GM19023 (cell line): ENCODE data around the gene ADAMTS2.
"Not testable (repeated sequence)": the region's sequence is repeated elsewhere in the genome, so short reads cannot be mapped to it uniquely, and the experiment has no call there.

Experiments used
- ATAC-seq: cut with Tn5 transposase; IDR thresholded peaks from one replicate; pipeline ENCODE4 v1.9.1; 2021; ENCODE audit warnings: mild to moderate bottlenecking, moderate library complexity; ENCODE audit not compliant: unreplicated experiment

The ADAMTS2 gene

DNA sequence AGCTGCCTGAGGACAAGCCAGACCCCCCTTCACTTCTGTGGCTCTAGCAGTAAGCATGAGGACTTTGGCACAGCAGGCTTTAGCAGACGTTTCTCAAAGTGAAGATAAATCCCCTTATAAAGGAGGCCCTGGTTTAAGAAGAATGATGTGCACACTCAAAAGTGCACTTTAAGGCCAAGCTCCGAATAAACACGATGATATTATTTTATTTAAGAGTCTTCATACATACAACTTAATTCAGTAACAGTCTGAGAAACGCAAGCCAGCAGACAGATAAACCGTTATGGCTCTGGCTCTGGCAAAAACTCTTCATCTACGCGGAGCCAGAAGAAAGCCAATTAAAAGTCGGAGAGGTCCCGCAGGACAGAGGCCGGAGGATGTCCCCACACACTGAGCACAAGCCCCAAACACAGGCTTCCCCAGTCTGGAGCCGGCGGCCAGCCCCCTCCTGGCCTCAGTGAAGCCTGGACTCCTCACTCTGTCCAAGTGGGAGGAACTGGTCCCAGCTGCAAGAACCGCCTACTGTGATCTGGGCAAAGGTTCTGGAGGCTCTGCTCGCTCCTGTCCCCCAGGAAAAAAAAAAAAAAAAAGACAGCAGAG, 44.6 kb downstream of the ADAMTS2 start:
- no peak for ATAC-seq

DNA sequence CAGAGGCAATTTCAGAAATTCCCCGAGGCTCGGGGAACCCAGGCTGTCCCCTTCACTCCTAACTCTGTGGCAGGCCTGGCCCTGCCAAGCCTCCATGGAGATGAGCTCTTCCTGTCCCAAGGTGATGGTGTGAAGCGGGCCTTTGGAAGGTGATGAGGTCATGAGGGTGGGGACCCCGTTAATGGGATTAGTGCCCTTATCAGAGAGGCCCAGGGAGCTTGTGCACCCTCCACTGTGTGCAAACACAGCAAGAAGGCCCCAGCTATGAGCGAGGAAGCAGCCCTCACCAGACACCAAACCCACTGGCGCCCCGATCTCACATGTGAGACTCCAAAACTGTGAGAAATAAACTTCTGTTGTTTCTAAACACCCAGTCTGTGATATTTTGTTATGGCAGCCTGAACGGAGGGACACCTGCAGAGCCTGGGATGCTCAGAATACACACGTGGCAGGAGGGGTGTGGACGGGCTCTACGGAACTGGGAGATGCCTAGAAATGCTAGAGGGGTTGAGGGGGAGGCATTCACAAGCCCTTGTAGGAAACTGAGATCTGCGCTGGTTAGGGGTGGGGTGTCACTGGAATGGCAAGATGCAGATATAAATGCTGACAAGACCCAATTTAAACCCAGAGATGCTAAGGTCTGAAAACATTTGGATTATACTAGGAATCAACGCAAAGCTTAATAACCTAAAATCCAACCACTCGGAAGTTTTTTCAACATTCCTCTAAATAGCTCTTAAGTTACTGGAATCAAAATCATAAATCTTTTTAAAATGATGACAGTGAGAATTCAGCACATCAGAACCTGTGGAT, 46.9 kb downstream of the ADAMTS2 start:
- no peak for ATAC-seq

DNA sequence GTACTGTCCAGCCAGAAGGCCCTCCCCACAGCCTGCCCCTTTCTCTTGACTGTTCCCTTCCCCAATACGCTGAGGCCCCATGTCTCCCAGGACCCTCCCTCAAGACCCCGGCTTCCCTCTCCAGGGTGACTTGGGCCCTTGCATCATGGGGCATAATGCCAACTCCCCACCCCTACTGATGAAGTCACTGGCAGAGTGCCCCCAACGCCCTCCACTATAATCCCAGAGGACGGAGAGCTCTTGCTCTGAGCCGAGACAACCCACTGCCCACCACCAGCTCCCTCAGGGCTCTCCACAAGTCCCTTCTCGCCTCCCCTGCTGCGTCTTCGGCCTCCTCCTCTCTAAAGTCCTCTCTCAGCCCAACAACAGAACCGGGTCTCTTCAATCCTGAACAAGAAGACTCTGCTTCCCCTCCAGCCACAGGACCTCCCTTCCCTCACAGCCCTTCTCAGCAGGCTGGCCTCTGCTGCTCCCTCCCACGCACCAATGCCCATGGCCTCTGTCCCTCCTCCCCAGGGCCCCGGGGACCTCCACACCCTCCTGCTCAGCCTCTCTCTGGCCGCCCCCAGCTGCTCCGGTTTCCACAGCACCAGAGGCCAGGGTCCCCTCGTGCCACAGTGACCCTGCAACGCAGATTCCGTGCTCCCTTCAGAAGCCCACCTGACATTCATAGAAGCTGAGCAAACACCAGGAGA, 47.6 kb downstream of the ADAMTS2 start:
- no peak for ATAC-seq

DNA sequence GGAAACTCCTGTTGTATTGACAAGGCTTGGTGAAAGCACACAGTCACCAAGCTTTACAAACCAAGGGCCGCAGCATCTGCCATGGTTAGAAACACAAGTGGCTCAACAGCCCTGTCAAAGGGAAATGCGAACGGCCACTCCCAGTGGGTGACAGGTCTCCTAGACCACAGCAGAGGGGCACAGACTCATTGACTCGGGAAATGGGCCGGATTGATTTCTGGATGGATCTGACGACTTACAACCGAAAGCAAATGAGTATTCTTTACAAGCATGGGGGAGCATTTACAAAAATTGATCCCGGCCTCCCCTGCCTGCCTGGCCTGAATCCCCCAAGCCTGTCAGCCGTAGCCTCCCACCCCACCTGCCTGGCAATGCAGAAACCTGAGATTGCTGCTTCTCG, 48.2 kb downstream of the ADAMTS2 start:
- no peak for ATAC-seq

DNA sequence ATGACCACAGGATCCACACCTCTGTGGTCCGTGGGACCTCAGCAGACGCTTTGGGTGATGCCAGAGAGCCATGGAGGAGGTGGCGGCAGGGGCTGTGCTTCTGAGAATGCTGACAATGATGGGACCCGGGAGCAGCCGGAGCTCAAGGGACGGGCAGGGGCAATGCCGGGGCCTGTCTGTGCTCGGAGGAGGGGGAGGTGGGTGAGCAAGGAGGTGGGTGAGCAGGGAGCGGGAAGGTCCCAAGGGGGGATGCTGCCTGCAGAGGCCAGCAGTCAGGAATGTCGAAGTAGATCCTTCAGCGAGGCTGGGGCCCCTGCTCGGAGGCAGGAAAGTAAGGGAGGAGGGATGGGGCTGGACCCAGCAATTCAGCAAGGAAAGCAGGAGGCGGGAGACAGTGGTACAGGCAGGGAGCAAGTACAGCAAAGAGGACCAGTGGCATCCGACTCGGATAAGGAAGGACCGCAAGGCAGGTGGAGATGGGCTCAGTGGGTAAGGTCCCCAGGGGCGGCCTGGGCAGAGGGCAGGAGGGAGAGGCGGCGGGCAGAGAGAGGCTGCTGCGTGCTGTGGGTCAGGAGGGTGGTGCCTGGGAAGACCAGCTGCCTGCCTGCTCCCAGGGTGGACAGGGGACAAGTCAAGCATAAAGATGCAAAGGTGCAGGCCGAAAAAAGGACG, 49.0 kb downstream of the ADAMTS2 start:
- no peak for ATAC-seq

DNA sequence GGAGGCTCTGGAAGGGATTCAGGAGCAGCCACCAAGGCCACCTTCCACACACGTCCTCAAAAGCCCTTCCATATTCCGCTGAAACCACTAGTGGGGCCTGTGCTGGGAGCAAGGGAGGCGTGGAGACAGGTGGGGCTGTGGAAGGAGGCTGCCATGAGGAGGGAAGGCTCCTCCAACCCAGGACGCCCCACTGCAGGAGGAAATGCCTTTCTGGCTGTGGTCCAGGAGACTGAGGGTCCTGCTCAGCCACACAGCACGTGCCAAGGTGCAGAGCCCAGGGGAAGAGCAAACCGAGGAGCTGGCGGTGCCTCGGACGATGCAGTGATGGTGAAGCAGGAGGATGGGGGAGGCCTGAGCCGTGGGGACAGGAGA, 49.5 kb downstream of the ADAMTS2 start:
- no peak for ATAC-seq

DNA sequence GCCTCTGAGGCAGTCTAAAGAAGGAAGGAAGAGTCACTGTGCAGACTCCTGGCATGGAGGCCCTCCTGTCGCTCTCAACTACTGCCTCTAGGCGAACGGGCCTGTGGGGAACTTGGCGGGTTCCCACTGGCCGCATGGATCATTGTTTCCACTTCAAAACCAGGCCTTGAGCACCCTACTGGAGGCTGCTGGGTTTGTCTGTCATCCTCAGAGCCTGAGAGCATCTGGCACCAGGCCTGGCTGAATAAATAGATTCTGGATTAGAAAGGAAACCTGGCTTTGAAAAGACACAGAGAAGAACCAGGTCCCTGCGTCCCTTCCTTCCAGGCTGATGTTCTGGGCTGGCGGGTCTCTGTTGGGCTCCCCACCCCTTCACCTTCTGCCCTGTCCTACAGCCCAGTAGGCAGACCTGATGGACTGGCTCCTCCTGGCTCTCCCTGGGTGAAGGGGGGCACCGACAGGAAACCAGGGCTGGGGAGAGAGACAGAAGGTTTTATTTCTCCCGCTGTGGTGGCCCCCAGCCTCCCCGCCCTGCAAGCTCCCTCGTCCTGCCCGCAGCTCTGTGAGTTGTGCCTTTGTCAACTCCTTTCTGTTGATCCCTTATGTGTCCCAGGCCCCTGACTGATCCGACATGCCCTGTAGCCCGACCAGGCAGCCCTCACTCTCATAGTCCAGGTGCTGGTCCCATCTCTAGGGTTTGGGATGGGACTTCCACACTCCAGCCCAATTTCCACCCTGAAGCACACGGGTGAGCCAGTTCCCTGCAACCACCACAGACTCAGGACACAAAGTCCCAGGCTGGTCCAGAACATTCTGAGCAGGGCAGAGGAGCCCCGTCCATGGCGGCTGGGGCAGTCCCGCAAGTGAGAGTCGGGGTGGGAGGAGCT, 50.1 kb downstream of the ADAMTS2 start:
- ATAC-seq = no peak

DNA sequence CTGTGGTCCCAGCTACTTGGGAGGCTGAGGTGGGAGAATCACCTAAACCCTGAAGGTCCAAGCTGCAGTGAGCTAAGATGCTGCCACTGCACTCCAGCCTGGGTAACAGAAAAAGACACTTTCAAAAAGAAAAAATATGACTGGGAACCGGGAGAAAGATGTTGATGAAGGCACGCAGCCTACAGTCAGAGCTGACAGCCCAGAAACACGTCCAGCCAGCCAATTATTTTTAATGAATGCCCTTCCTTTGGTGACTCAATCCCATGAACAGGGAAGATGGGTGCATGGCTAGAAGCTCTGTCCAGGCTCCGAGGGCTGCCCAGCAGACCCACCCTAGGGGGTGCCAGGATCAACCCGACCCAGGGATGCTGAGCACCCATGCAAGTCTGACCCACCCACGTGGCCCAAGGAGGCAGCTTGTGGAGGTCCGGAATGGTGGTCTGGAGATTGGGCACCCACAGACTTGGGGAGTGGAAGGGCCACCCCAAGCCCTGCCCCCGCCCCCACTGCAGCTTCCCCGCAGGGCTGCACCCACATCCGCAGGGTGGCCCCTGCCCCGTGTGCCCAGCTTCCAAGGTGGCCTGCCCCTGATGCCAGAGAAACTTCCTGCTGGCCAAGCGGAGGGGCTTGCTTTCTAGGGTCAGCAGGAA, 51.0 kb downstream of the ADAMTS2 start:
- no peak for ATAC-seq

DNA sequence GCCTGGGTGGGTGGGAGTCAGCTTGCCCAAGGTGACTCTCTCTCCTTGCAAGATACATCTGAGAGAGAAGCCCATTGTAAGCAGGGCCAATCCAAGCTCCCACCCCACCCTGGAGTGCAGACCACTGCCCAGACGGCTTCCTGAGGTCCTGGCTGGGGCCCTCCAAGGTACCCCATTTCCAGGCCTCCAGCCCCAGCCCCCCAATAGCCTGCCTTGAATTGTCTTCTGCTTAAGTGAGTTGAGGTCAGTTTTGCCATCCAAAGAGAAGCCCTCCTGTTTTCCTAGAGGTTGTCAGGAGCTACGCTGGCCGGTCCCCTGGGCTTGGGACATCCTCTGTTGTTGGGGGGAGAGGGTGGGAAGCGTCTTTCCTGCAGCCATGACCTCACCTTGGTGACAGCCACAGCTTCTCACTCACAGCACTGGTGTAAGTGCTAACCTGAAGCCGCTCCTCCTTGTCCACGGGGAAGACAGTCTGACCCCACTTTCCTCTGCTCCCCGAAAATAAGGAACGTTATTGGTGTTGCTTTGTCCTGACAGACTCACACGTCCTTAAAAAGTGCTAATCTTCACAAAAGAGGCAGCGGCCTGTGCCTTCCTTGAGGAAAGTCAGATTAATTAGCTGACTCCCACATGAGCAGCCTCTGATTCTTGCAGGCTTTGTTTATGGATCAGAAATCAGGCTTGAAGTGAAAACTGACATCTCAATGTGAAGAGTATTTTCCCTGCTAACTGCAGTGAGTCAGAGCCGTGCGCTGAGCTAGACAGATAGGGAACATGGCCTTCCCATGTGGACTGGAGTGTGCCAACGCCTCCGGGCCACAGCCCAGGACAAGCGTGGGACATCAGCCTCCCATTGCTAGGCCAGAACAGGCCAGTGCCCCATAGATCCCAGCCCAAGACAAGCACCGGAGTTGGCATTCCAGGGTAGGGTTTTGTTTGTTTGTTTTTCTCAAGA, 52.3 kb downstream of the ADAMTS2 start:
- ATAC-seq = no peak

DNA sequence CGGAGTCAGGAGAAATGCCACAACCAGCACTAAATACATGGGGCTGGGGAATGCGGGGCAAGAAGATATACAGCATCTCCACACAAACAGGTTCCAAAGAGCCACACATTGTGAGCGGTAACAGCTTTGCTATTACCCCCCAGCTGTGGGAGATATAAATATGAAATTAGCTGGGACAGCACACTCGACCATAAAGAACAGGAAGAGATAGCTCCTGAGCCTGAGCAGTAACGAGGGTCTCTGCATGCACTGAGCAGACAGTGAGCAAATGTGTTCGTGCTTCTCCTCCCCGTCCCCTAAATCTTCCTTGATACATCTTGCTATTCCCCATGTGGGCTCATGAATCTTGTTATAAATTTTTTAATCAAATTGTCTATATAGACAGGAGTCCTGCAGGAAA, 53.1 kb downstream of the ADAMTS2 start:
- ATAC-seq = no peak

DNA sequence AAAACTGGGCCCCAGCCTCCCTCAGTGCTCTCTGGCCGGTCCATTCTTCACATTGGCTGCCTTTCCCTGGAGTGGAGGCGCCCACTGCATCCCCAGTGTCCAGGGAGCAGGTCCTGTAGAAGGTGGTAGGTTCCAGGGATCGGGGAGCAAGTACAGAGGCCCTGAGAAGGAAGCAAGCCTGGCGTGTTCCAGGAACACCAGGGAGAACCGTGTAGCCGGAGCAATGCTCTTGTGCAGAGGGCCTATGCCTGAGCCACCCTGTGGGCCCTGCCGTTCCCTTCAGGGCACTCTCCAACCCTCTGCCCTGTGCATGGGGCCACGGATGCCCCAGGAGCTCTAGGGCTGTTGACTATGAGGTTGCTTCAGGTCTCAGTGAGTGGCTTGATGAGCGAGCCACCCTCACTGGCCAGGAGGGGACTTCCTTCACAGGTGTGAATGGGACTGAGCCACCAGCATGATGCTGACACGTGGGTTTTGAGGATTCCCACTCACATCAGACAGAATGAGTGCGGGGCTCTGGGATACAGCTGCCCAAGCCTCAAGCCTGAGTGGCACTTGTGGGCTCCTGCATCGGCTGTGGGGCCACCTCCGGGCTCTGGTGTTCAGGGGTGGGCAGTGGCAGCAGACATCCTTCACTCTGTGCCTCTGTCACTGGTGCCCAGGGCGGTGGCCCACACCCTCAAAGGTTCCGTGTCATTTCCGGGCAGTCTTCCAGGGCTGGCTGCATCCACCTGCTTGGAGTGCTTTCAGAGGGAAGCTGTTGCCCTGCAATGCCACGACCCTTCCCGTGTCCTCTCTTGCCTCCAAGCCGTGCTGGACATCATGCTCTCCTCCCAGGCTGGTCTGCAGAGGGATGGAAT, 54.4 kb downstream of the ADAMTS2 start:
- no peak for ATAC-seq

DNA sequence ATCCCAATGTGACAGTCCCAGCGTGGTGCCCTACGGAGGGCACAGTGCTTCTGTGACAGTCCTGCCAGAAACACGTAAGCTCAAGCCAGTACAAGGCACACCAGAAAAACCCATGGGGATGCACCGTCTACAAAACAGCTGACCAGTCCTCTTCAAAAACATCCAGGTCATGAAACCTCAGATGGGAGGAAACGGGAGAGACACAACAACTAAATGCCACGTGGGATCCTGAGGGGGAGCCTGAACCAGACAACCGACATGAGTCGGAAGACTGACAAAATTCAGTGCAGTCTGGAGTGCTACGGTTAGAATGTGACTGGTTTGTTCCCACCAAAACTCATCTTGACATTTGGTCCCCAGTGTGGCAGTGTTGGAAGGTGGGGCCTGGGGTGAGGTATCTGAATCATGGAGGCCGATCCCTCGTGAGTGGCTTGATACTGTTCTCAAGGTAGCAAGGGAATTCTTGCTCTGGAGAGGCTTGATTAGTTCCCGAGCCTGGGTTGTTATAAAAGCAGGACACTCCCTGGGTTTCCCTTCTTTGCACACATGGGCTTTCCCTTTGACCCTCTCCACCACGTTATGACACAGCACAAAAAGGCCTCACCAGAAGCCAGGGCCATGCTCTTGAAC, 55.4 kb downstream of the ADAMTS2 start:
- no peak for ATAC-seq

DNA sequence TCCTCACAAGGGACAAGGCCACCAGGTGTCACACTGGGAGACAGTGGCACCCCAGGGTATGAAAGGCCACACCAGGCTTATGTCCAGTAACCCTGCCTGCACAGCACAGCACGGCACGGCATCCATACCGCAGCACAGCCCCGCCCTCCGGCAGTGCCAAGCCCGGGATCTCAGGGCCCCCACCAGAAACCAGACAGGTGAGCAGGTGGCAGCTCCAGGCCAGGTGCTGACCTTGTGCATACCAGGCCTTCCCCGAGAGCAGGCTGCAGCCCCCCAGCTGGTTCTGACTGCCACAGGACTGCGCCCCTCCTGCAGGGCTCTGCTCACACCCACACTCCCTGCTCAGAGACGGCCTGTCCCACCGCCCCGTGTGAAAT, 56.5 kb downstream of the ADAMTS2 start:
- no peak for ATAC-seq

DNA sequence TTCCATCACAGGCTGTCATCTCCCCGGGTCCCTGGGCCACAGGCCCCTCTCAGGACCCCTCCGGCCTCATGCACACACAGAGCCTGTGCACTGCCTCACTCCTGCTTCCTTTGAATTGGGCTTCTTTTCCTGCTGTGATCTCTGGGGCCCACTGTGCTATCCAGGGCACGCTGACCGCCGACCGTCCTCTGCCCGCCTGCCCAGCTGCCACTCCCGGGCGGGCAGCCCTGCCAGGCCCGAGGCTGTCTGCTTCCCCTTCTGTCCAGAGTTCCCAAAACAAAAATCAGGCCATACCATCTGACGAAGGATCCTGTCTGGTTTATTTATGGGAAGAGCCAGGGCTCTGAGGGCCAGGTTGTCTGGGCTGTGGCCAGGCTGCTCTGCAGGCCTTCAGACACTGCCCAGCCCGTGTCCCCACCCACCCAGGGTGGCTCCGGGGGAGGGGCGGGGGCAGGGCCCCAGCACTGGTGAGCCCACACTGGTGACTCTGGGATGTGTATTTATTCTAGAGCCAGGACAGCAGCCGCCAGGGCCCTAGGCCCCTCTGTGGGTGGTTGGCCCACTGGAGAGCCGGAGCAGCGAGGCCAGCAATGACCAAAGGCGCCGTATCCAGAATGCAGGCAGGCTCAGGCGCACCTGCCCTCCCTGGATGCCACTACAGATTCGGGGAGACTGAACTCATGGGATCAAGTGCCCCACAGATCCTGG, 57.0 kb downstream of the ADAMTS2 start:
- no peak for ATAC-seq

DNA sequence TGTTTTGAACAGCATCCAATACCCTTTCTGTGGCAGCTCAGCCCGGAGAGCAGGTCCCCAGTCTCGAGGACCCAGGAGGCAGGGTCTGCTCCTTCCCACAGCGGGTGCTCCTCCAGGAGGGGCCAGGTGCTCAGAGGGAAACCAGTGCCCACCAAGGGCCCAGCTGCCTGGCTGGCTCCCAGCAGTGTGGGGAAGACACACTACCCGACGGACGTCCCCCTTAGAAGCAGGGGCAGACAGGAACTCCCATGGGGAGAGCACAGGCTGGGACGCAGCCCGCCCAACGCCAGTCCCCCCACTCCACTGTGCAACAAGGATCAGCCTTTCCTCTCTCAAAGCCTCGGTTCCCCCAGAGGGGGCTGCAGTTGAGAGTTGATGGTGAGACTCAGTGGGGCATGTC, 57.6 kb downstream of the ADAMTS2 start:
- ATAC-seq = no peak

DNA sequence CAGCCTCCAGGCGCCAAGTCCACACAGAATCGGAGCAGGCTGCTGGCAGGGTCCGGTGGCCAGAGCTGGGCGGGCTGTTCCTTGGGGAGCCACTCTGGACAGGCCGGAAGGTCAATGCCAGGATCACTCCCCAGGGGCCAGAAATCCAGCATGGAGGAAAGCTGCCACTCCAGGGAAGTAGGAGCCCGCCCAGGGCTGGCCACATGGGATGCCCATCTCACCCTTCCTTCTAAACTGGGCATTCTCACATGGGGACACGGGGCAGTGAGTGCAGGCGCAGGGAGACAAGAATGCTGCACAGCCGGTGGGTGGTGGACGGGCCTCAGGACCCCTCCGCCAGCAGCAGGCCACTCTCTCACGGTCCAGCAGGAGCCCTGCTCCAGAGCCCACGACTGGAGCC, 58.2 kb downstream of the ADAMTS2 start:
- no peak for ATAC-seq

DNA sequence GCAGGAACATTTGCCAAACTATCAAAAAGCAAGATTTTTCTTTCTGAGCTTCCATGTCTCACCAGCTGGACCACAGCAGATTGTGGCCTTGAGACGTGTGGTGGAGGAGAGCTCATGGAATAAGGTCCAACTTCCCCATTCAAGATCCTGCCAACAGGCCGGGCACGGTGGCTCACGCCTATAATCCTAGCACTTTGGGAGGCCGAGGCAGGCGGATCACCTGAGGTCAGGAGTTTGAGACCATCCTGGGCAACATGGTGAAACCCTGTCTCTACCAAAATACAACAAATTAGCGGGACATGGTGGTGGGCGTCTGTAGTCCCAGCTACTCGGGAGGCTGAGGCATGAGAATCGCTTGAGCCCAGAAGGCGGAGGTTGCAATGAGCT, 59.5 kb downstream of the ADAMTS2 start:
- ATAC-seq = not testable (repeated sequence)
